Neural cell (in vitro differentiated cells): Measurements from ENCODE around the gene NALCN. TPM values are rescaled to one million over a fixed set of nuclear protein-coding genes. Genes with fewer than 3 reads are reported as not detected.

Experiments used
- H2AFZ ChIP-seq: fragments of 200-600, 300-800 bp; sonication (generic), shearing (Covaris generic); 2 replicates; pipeline ENCODE4 v1.6.0; 2014; ENCODE audit warnings: low read depth, mild to moderate bottlenecking, antibody characterized with exemption, low read length, moderate library complexity
- H3F3A ChIP-seq: fragments of 200-600 bp; shearing (Covaris generic); 2 replicates; pipeline ENCODE4 v1.6.1; 2016; ENCODE audit warnings: mild to moderate bottlenecking, moderate library complexity, mixed read lengths, antibody characterized with exemption, low read length; ENCODE audit not compliant: insufficient read depth, poor library complexity, severe bottlenecking
- H3K27ac ChIP-seq: fragments of 200-600, 300-800 bp; sonication (generic), shearing (Covaris generic); 2 replicates; pipeline ENCODE4 v1.5.1; 2014; ENCODE audit warnings: mild to moderate bottlenecking, low read length, moderate library complexity
- H3K27me3 ChIP-seq: fragments of 300-800, 200-600 bp; sonication (generic), shearing (Covaris generic); 2 replicates; pipeline ENCODE4 v1.6.0; 2014; ENCODE audit warnings: mild to moderate bottlenecking, low read depth, low read length, moderate library complexity; ENCODE audit not compliant: insufficient read depth
- H3K36me3 ChIP-seq: fragments of 300-800, 200-600 bp; sonication (generic), shearing (Covaris generic); 2 replicates; pipeline ENCODE4 v1.5.1; 2014; ENCODE audit warnings: mild to moderate bottlenecking, antibody characterized with exemption, low read length, moderate library complexity; ENCODE audit not compliant: insufficient read depth
- H3K4me2 ChIP-seq: fragments of 300-800, 200-600 bp; sonication (generic), shearing (Covaris generic); 2 replicates; pipeline ENCODE4 v1.6.0; 2014; ENCODE audit warnings: mild to moderate bottlenecking, low read length
- H3K4me3 ChIP-seq: fragments of 300-800, 200-600 bp; sonication (generic), shearing (Covaris generic); 2 replicates; pipeline ENCODE4 v1.5.1; 2014; ENCODE audit warnings: mild to moderate bottlenecking, low read length, moderate library complexity
- H3K79me2 ChIP-seq: fragments of 200-600 bp; shearing (Covaris generic); replicated peaks from 2 replicates; pipeline ENCODE4 v1.6.0; 2014; ENCODE audit warnings: mild to moderate bottlenecking, low read length, moderate library complexity; ENCODE audit not compliant: insufficient read depth
- H3K9ac ChIP-seq: fragments of 300-800, 200-600 bp; sonication (generic), shearing (Covaris generic); 2 replicates; pipeline ENCODE4 v1.6.1; 2016; ENCODE audit warnings: mild to moderate bottlenecking, low read length, mixed read lengths
- H3K9me2 ChIP-seq: fragments of 200-600 bp; shearing (Covaris generic); 2 replicates; pipeline ENCODE4 v1.6.1; 2016; ENCODE audit warnings: mild to moderate bottlenecking, low read length, mixed read lengths; ENCODE audit not compliant: insufficient read depth
- H3K9me3 ChIP-seq: fragments of 200-600, 300-800 bp; sonication (generic), shearing (Covaris generic); 2 replicates; pipeline ENCODE4 v1.6.1; 2016; ENCODE audit warnings: mild to moderate bottlenecking, mixed run types, low read length, moderate library complexity, mixed read lengths
- H4K20me1 ChIP-seq: fragments of 200-600 bp; shearing (Covaris generic); 2 replicates; pipeline ENCODE4 v1.6.1; 2016; ENCODE audit warnings: mild to moderate bottlenecking, mixed run types; ENCODE audit not compliant: insufficient read depth
- CTCF ChIP-seq: fragments of 450-650 bp; IDR thresholded peaks from 2 replicates; pipeline ENCODE4 v1.5.1; 2014; ENCODE audit warnings: antibody characterized with exemption, mild to moderate bottlenecking, moderate library complexity; ENCODE audit not compliant: poor library complexity, severe bottlenecking
- EP300 ChIP-seq: fragments of 450-650 bp; conservative IDR thresholded peaks from 2 replicates; pipeline ENCODE4 v1.6.1; 2014; ENCODE audit warnings: antibody characterized with exemption, mild to moderate bottlenecking, moderate library complexity; ENCODE audit not compliant: poor library complexity, severe bottlenecking
- EZH2 ChIP-seq: fragments of 200-600, 300-800 bp; shearing (Covaris generic), sonication (generic); IDR thresholded peaks from 2 replicates; pipeline ENCODE4 v1.6.1; 2014; ENCODE audit warnings: antibody characterized with exemption, low read length, borderline replicate concordance, mild to moderate bottlenecking; ENCODE audit not compliant: insufficient read depth, poor library complexity, severe bottlenecking
- MXI1 ChIP-seq: fragments of 450-650 bp; conservative IDR thresholded peaks from 2 replicates; pipeline ENCODE4 v1.6.1; 2014; ENCODE audit warnings: antibody characterized with exemption, mild to moderate bottlenecking; ENCODE audit not compliant: poor library complexity, severe bottlenecking
- POLR2AphosphoS5 ChIP-seq: IDR thresholded peaks from 2 replicates; pipeline ENCODE4 v1.6.1; 2012
- RAD21 ChIP-seq: fragments of 450-650 bp; conservative IDR thresholded peaks from 2 replicates; pipeline ENCODE4 v1.6.1; 2014; ENCODE audit warnings: antibody characterized with exemption, mild to moderate bottlenecking, moderate library complexity
- REST ChIP-seq: IDR thresholded peaks from 2 replicates; pipeline ENCODE4 v1.6.1; 2012; ENCODE audit warnings: borderline replicate concordance
- SMC3 ChIP-seq: fragments of 450-650 bp; conservative IDR thresholded peaks from 2 replicates; pipeline ENCODE4 v1.6.1; 2014; ENCODE audit warnings: antibody characterized with exemption, mild to moderate bottlenecking, moderate library complexity; ENCODE audit not compliant: poor library complexity
- TAF1 ChIP-seq: IDR thresholded peaks from 2 replicates; pipeline ENCODE4 v1.6.1; 2012; ENCODE audit warnings: low read depth
- polyA plus RNA-seq: library from polyadenylated mRNA; depleted of rRNA; stranded (reverse); fragments of >200 nt; gene quantifications from 2 replicates; pipeline ENCODE4 v1.2.3, GENCODE V29; 2014

NALCN gene
- polyA plus RNA-seq, 1 donor from 2014 or later = 24.1 TPM

- Histone ChIP-seq H3F3A (no peaks in the 10 kb centered on the region), H3K79me2 (no peaks in the 10 kb centered on the region), H3K27ac (no peak overlapping the region), H4K20me1 (no peaks in the 10 kb centered on the region), H3K9ac (no peak overlapping the region), H3K4me3 (no peak overlapping the region), H3K9me3 (no peaks in the 10 kb centered on the region), H2AFZ (no peak overlapping the region), H3K27me3 (no peaks in the 10 kb centered on the region), H3K4me2 (no peak overlapping the region), H3K9me2 (no peaks in the 10 kb centered on the region), H3K36me3 (no peaks in the 10 kb centered on the region)
- no peak for TF ChIP-seq TAF1
- no peak for TF ChIP-seq CTCF
- TF ChIP-seq RAD21 = no peak
- no peak for TF ChIP-seq POLR2AphosphoS5
- no peak for TF ChIP-seq REST
- no peak for TF ChIP-seq EP300
- TF ChIP-seq MXI1 = no peak
- no peak for TF ChIP-seq SMC3
- TF ChIP-seq EZH2 = no peak
Observed at GRCh38 chr13:101382701-101383100, 33.6 kb downstream of the NALCN start.

- Histone ChIP-seq H3K27me3 (no peaks in the 10 kb centered on the region), H3K4me3 (no peak overlapping the region), H3K9me3 (no peaks in the 10 kb centered on the region), H3K36me3 (no peaks in the 10 kb centered on the region), H2AFZ (no peak overlapping the region), H3K9me2 (no peaks in the 10 kb centered on the region), H3K79me2 (no peaks in the 10 kb centered on the region), H3F3A (no peaks in the 10 kb centered on the region), H3K4me2 (no peak overlapping the region), H3K9ac (no peak overlapping the region), H4K20me1 (no peaks in the 10 kb centered on the region), H3K27ac (no peak overlapping the region)
- TF ChIP-seq CTCF (no peak), EP300 (no peak), RAD21 (no peak), POLR2AphosphoS5 (no peak), SMC3 (no peak), TAF1 (no peak), MXI1 (no peak), EZH2 (no peak), REST (no peak)
Observed at GRCh38 chr13:101382086-101382485, 34.2 kb downstream of the NALCN start.
